TTC549 (cell line): ENCODE results near the gene SLIT2.

Source experiments
- FAIRE-seq: peaks from 2 replicates; lab custom pipeline; 2012; peaks lifted over from hg19 to GRCh38; lab: Jason Lieb, UNC

Gene SLIT2

GRCh38 chr4:20266215-20267082 lies 14.7 kb downstream of the SLIT2 start:
- no peak for FAIRE-seq

- no peak for FAIRE-seq
These were observed 16.3 kb downstream of the SLIT2 start for GRCh38 chr4:20268028-20268427.

GRCh38 chr4:20269320-20269719 lies 17.6 kb downstream of the SLIT2 start:
- FAIRE-seq: no peak

- FAIRE-seq: no peak
These were observed 20.2 kb downstream of the SLIT2 start for GRCh38 chr4:20271950-20272349.

GRCh38 chr4:20272411-20272872 lies 20.7 kb downstream of the SLIT2 start:
- no peak for FAIRE-seq

- no peak for FAIRE-seq
These were observed 22.1 kb downstream of the SLIT2 start for GRCh38 chr4:20273793-20274192.

GRCh38 chr4:20276848-20277247 lies 25.1 kb downstream of the SLIT2 start:
- no peak for FAIRE-seq

- FAIRE-seq: no peak
These were observed 26.5 kb downstream of the SLIT2 start for GRCh38 chr4:20278195-20278594.

- FAIRE-seq: no peak
These were observed 27.7 kb downstream of the SLIT2 start for GRCh38 chr4:20279381-20279780.

GRCh38 chr4:20281453-20281852 lies 29.7 kb downstream of the SLIT2 start:
- FAIRE-seq: no peak

- no peak for FAIRE-seq
These were observed 31.3 kb downstream of the SLIT2 start for GRCh38 chr4:20283039-20283438.

- no peak for FAIRE-seq
These were observed 33.3 kb downstream of the SLIT2 start for GRCh38 chr4:20284990-20285389.

GRCh38 chr4:20287246-20287645 lies 35.5 kb downstream of the SLIT2 start:
- FAIRE-seq: no peak

GRCh38 chr4:20288047-20288650 lies 36.4 kb downstream of the SLIT2 start:
- no peak for FAIRE-seq

- no peak for FAIRE-seq
These were observed 37.3 kb downstream of the SLIT2 start for GRCh38 chr4:20288846-20289512.

- no peak for FAIRE-seq
These were observed 38.1 kb downstream of the SLIT2 start for GRCh38 chr4:20289782-20290181.

- FAIRE-seq: no peak
These were observed 41.0 kb downstream of the SLIT2 start for GRCh38 chr4:20292739-20293138.

- no peak for FAIRE-seq
These were observed 45.6 kb downstream of the SLIT2 start for GRCh38 chr4:20297261-20297660.

GRCh38 chr4:20297783-20298182 lies 46.1 kb downstream of the SLIT2 start:
- FAIRE-seq: no peak

- FAIRE-seq: no peak
These were observed 46.8 kb downstream of the SLIT2 start for GRCh38 chr4:20298455-20298854.

- FAIRE-seq: no peak
These were observed 47.3 kb downstream of the SLIT2 start for GRCh38 chr4:20298986-20299385.

- FAIRE-seq: peak; percentile 56
These were observed 47.8 kb downstream of the SLIT2 start for GRCh38 chr4:20299515-20299914.

- FAIRE-seq: no peak
These were observed 49.5 kb downstream of the SLIT2 start for GRCh38 chr4:20301161-20301560.
